ENCODE data around the gene SLC5A9.

GRCh38 chr1:48198970-48199369, 23.5 kb upstream of the SLC5A9 start:
- TF ChIP-seq EZH2phosphoT487 (IDR thresholded peaks at IDR 0.05; ENCODE audit: insufficient read depth, low read depth) (no peak), EZH2 (IDR thresholded peaks at IDR 0.05; ENCODE audit: insufficient read depth, poor library complexity, severe bottlenecking) (no peak)

Data from GM23248 (cell line).